Cerebellar cortex (tissue), 1 donor: Measurements from ENCODE around the gene PROSER3.
A peak's percentile ranks its signal among the peaks of the same experiment; 100 is the strongest.
"Not testable (repeated sequence)": the region's sequence is repeated elsewhere in the genome, so short reads cannot be mapped to it uniquely, and the experiment has no call there.

Source experiments
- DNase-seq: peaks from one replicate; pipeline ENCODE4 v3.0.0-alpha.2; 2015; ENCODE audit warnings: low spot score

The PROSER3 gene

GRCh38 chr19:35792312-35792711, 34.3 kb downstream of the PROSER3 start:
- no peak for DNase-seq

GRCh38 chr19:35792888-35793287, 34.9 kb downstream of the PROSER3 start:
- DNase-seq = no peak

- no peak for DNase-seq
Measured at GRCh38 chr19:35793381-35794165, 35.6 kb downstream of the PROSER3 start.

GRCh38 chr19:35795564-35795963, 37.6 kb downstream of the PROSER3 start:
- not testable (repeated sequence) for DNase-seq

DNA sequence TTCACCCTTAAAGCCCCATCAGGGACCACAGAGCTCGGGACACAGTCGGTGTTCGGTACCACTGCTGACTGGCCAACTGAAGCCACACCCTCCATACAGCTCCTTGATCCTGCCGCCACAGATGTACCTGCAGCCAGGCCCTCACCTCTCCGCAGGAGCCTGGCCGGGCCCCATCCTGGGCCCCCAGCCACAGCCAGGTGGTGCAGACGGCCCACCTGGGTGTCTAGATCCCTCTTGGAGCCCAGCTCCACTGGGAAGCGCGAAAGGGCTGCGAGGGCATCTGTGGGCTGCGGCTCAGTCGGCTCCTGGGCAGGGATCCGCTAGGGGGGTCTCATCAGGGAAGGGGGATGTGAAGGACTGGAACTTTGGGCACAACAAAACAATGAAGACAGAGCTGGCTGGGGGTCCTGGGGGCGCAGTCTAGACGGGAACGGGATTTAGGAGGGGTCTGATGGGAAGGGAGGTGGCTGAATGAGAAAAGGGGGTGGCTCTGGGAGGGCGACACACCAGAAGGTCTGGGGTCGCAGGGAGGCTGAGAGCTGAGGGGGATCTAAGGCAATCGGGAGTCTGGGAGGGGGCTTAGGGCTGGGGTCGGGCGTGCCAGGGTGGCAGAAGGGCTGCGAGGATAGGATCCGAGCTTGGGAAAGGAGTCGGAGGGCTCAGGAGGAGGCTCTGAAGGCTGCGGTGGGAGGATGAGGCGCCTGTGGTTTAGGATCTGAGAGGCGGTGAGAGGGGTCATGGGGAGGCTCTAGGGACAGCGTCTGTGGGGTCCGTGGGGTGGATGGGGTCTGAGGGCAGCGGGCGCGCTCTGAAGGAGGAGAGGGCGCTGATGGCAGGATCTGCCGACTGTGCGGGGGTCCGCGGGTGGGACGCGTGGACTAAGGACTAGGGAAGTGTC, 38.9 kb downstream of the PROSER3 start:
- no peak for DNase-seq

DNA sequence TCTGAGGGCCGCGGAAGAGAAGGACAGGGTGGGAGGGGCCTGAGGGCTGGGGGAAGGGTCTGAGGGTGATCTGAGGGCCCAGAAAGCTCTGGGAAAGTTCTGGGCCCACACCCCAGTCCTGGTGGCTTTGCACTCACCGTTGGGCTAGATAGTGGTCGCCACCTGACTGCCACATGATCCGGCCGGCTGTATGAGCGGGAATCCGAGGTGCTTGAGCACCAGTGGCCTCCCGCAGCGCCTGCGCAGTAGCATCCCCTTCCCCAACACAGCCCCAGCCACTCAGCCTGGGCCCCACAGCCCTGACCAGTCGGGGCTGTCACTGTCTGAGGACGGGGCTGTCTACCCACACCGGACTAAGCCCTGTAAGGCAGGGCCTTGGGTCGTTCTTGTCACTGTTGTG, 39.7 kb downstream of the PROSER3 start:
- peak; percentile 28 for DNase-seq

- no peak for DNase-seq
Measured at GRCh38 chr19:35801828-35802227, 43.9 kb downstream of the PROSER3 start.

GRCh38 chr19:35805526-35806102, 47.6 kb downstream of the PROSER3 start:
- no peak for DNase-seq

- DNase-seq = no peak
Measured at GRCh38 chr19:35806597-35806996, 48.6 kb downstream of the PROSER3 start.

GRCh38 chr19:35807633-35808032, 49.7 kb downstream of the PROSER3 start:
- no peak for DNase-seq

DNA sequence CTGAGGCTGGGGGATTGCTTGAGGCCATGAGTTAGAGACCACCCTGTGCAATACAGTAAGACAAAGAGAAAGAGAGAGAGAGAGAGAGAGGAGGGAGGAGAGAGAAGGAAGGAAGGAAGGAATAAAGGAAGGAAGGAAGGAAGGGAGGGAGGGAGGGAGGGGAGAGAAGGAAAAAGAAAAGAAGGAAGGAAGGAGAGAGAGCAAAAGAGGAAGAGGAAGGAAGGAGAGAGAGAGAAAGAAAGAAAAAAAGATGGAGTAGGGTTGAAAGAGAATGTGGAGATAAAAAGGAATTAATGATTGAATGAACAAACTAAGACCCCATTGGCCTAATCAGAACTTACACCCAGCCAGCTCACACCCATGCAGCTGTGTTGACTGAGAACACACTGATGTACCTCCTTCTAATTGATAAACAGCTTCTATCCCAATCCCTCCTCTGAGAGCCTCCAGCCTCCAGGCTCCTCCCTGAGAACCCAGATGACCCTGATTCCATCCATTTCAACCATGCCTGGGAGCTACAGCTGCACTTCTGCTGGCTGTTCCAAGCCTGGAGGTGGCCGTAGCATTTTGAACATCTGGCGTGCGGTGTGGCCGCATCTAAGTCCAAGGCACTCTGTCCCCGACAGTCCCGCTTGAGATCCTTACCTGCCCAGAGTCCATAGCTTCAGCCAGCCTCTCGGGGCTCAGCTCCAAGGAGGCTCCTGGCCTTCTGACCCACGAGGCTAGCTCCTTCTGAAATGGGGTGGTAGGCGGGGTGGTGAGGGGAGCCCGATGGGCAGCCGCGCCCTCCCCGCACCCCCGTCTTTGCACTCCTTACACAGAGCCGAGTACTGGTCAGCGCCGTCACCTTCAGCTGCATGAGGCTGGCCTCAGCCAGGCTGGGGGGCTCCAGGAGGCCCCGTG, 53.6 kb downstream of the PROSER3 start:
- no peak for DNase-seq

DNA sequence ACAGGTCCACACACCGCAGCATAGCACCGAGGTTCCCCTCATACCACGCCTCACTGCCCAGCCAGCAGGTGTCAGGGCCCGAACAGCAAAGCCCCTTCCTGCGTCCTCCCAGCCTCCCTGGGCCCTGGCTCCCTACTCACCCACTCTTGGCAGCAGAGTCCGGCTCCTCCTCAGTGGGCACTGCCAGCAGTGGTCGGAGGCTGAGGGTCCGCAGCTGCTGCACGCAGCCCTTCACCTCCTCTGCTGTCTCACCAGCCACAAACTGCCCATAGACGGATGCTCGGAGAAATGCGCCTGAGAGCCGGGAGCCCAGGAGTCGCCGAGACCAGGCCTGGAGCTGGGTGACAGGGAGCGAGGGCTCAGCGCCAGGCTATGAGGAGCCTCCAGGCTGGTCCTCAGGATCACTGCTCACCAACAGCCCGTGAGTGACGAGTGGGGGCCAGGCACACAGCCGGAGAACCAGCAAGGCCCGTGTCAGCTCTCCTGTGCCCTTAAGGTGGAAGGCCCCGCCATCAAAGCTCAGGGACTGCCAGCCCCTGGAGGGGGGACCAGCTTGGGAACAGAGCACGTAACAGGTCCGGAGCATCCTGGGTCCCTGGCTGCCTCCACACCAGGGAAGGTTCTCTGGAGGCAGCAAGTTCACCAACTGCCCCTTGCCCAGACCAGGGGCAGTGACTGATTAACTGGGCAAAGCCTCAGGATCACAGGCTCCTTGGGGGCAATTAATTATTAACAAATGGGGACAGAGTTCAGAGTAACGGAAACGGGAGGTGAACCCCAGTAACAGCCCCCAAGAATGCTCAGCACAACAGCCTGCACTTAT, 54.5 kb downstream of the PROSER3 start, which contains the start of gene PRODH2:
Gene PRODH2 (minus strand): TSS at position 626 of the 823 bp plus-strand sequence. CDS start 40 bp downstream, at position 586.
- no peak for DNase-seq

DNA sequence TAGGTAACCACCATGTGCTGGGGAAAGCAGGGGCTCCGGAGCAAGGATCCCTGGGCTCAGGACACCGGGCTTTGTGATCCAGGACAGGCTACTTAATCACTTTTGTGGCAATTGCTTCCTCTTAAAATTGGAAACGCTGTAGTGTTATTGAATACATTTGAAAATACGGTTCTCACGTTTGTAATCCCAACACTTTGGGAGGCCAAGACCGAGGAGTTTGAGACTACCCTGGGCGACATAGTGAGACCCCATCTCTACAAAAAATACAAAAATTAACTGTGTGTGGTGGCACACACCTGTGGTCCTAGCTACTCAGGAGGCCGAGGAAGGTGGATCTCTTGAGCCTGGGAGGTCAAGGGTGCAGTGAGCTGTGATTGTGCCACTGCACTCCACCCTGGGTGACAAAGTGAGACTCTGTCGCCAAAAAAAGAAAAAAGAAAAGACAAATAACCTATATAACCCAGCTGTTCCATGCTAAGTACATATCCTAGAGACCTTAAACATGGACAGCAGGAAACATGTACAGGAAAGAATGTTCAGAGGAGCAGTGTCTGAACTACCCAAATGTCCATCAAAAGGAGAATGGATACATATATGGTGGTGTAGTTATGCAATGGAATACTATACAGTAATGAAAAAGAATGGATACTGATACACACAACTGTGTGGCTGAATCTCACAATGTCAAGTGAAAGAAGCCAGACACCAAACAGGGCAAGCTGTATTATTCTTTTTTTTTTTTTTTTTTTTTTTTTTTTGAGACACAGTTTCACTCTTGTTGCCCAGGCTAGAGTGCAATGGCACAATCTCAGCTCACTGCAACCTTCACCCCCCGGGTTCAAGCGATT, 55.3 kb downstream of the PROSER3 start:
- no peak for DNase-seq

DNA sequence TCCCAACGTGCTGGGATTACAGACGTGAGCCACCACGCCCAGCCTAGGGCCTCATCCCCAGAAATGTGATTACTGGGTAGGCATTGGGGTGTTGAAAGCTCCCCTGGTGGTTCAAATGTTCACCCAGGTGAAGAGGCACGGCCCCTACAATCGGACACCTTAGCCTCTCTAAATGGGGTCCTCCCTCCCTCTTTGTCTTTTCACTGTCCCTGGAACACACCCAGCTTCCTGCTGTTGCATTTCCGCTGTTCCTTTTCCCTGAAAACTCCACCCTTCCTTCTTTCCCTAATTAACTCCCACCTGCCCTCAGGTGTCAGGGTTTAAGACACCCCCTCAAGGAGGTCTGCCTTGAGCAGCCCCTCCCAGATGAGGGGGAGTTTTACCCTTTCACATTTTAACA, 58.3 kb downstream of the PROSER3 start:
- DNase-seq = no peak

DNA sequence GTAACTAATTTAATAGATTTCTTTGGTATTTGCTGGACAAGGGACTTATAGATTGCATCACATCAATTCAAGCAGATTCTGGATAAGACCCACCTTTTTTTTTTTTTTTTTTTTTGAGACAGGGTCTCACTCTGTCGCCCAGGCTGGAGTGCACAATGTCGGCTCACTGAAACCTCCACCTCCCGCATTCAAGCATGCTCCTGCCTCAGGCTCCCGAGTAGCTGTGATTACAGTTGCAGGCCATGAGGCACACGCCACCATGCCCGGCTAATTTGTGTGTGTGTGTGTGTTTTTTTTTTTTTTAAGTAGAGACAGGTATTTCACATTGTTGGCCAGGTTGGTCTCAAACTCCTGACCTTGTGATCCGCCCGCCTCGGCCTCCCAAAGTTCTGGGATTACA, 58.9 kb downstream of the PROSER3 start:
- DNase-seq = no peak

DNA sequence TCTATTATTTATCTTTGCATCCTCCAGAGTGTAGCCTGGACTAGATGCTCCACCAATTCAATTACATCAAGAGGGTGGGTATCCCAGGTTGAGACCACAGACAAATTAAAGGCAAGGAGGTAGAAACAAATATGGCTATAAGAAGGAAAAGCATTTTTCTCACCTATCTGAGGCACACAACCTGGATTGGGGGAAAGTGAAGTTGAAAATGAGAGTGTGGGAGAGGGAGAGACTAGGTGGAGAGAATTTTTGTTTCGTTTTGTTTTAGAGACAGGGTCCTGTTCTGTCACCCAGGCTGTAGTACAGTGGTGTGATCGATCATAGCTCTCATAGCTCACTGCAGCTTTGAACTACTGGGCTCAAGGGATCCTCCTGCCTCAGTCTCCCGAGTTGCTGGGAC, 60.5 kb downstream of the PROSER3 start:
- DNase-seq = no peak
